Mammary epithelial cell (primary cell): Measurements from ENCODE around the gene AUTS2.

Experiments used
- EZH2 ChIP-seq: IDR thresholded peaks from 2 replicates; pipeline ENCODE4 v1.6.1; 2012; ENCODE audit warnings: low read length, inconsistent platforms, borderline replicate concordance
- TF ChIP-seq, protein P1 (sequence below), 2 donors: IDR thresholded peaks in 1 of 2; conservative IDR thresholded peaks in 1 of 2; 2 replicates each; pipeline ENCODE4 v1.5.1; 2011 to 2012; ENCODE audit warnings: inconsistent platforms in 2 of 2, low read length in 2 of 2, mild to moderate bottlenecking in 2 of 2, control low read depth in 1 of 2, low read depth in 1 of 2; ENCODE audit not compliant: insufficient read depth in 1 of 2; ENCODE audit errors: extremely low read depth in 1 of 2

DNA sequence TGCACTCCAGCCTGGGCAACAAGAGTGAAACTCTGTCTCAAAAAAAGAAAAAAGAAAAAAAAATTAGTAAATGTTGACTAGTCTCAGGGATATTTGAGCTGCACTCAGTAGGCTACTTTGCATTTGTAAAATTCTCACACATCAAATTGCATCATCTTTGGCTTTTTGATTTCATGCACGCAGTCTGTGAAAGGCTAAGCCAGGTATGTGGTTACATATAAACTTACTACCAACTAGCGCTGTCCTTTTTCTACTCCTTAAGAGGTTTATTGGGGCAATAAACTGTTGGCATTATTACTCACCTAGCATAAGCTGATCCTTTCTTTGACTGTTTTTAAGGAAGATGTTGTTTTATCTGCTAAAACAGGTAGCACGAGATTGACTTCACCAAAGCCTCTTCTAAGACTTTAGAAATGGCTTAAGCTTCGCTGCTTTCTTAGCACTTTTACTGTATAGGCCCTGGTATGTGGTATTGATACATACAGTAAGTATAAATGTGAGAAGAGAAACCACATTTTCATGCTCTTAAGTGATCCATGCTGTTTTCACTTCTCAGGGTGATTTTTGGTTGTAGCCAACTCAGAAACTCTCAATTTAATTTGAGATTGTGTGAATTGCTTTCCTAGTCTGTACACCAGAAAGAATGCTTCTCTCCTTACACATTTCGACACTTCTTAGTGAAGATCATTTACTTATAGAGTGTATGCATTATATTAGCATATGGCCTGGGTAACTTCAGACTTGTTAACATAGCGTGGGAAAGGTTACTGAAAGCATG lies 323.9 kb downstream of the AUTS2 start:
- TF ChIP-seq, protein P1, sequence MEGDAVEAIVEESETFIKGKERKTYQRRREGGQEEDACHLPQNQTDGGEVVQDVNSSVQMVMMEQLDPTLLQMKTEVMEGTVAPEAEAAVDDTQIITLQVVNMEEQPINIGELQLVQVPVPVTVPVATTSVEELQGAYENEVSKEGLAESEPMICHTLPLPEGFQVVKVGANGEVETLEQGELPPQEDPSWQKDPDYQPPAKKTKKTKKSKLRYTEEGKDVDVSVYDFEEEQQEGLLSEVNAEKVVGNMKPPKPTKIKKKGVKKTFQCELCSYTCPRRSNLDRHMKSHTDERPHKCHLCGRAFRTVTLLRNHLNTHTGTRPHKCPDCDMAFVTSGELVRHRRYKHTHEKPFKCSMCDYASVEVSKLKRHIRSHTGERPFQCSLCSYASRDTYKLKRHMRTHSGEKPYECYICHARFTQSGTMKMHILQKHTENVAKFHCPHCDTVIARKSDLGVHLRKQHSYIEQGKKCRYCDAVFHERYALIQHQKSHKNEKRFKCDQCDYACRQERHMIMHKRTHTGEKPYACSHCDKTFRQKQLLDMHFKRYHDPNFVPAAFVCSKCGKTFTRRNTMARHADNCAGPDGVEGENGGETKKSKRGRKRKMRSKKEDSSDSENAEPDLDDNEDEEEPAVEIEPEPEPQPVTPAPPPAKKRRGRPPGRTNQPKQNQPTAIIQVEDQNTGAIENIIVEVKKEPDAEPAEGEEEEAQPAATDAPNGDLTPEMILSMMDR (conservative IDR thresholded peaks at IDR 0.05 in 1 of 2, IDR thresholded peaks at IDR 0.05 in 1 of 2; ENCODE audit: extremely low read depth in 1 of 2, insufficient read depth in 1 of 2, low read depth in 1 of 2, low read length in 2 of 2): no peak
- TF ChIP-seq EZH2: no peak
